ENCODE measurements around the gene ZNF133.

Gene ZNF133

DNA sequence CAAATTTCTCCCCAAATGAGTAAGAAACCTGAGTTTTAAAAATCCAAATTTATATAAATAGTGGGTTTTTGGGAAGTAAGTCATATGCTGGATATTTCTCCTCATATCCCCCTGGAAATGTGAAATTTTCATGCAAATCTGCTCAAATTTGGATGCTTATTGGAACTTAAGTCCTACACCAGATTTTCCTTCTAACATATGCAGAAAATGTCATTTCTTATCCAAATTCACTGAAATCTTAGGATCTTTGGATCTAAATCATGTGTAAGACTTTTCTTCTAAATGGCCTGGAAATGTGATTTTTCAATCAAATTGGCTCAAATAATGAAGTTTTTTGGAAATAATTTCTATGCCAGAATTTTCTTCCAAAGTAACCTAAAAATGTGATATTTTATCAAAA is 33.0 kb downstream of the ZNF133 start:
- Histone ChIP-seq H3K4ac (ENCODE audit: low read depth, low read length) (no peak overlapping the region), H4K8ac (ENCODE audit: low read depth, low read length) (no peak overlapping the region), H2BK5ac (ENCODE audit: low read length) (no peak overlapping the region), H2AK5ac (ENCODE audit: low read length) (no peak overlapping the region), H3K9ac (ENCODE audit: low read length) (no peak overlapping the region), H3K27ac (ENCODE audit: low read depth, low read length) (no peak overlapping the region), H3K36me3 (ENCODE audit: control insufficient read depth, insufficient read depth, low read length) (no peaks in the 10 kb centered on the region), H2BK120ac (ENCODE audit: low read depth, low read length) (no peak overlapping the region), H3K18ac (ENCODE audit: low read length) (no peak overlapping the region), H4K5ac (ENCODE audit: low read length) (no peak overlapping the region), H3K79me2 (ENCODE audit: control insufficient read depth, insufficient read depth, low read length) (no peaks in the 10 kb centered on the region), H3K4me1 (ENCODE audit: control insufficient read depth, low read depth, low read length) (no peaks in the 10 kb centered on the region), H3K79me1 (ENCODE audit: low read length) (no peaks in the 10 kb centered on the region), H2BK15ac (replicated peaks; ENCODE audit: low read depth) (no peak overlapping the region), H3K56ac (ENCODE audit: low read length) (no peak overlapping the region), H3K4me3 (ENCODE audit: low read length) (no peak overlapping the region), H3K27me3 (ENCODE audit: insufficient read depth, low read length, poor library complexity) (no peaks in the 10 kb centered on the region), H3K23ac (ENCODE audit: low read length) (no peak overlapping the region), H3K4me2 (ENCODE audit: low read length) (no peak overlapping the region)
- DNase-seq = no peak

DNA sequence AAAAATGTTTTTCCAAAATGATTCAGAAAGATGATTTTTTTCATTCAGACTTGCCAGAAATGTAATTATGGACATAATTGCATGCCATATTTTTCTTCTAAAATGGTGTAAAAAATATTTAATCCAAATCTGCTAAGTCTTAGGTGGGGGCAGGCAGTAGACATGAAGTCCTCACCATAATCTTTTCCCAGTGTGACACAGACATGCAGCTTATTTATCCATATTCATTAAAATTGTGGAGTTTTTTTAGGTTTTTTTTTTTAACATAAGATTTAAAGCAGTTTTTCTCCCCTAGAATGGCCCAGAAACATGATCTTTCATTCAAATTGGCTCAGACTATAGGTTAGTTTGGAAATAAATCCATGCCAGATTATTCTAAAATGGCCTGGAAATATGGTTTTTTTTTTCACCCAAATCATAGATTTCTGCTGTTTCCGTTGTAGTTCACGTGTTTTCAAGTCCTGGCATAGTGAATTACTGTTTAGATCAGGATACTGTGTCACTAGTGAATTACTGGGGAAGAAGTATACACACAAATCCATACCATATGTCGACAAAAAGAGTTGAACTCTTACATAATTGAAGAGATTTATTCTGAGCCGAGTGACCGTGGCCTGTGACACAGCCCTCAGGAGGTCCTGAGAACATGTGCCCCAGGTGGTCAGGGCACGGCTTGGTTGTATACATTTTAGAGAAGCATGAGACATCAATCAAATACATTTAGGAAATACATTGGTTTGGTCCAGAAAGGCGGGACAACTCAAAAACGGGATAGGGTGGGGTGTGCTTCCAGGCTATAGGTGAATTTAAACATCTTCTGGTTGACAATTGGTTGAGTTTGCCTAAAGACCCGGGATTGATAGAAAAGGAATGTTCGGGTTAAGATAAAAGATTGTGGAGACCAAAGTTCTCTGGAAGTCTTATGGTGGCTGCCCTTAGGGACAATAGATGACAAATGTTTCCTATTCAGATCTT is 33.9 kb downstream of the ZNF133 start:
- H2BK120ac ChIP-seq (ENCODE audit: low read depth, low read length) = no peak overlapping the region
- H2AK5ac ChIP-seq (ENCODE audit: low read length) = no peak overlapping the region
- H3K36me3 ChIP-seq (ENCODE audit: control insufficient read depth, insufficient read depth, low read length) = no peaks in the 10 kb centered on the region
- H3K27me3 ChIP-seq (ENCODE audit: insufficient read depth, low read length, poor library complexity) = no peaks in the 10 kb centered on the region
- H2BK15ac ChIP-seq (replicated peaks; ENCODE audit: low read depth) = no peak overlapping the region
- H3K9ac ChIP-seq (ENCODE audit: low read length) = no peak overlapping the region
- no peaks in the 10 kb centered on the region for H3K4me1 ChIP-seq (ENCODE audit: control insufficient read depth, low read depth, low read length)
- WGBS (ENCODE audit: extremely low coverage, insufficient coverage, low lambda C conversion rate) = no CpG with 5 or more reads among the region's 10 CpGs
- no peak overlapping the region for H3K23ac ChIP-seq (ENCODE audit: low read length)
- H4K5ac ChIP-seq (ENCODE audit: low read length) = no peak overlapping the region
- H3K4me2 ChIP-seq (ENCODE audit: low read length) = no peak overlapping the region
- no peaks in the 10 kb centered on the region for H3K79me1 ChIP-seq (ENCODE audit: low read length)
- no peak overlapping the region for H4K8ac ChIP-seq (ENCODE audit: low read depth, low read length)
- no peak overlapping the region for H3K4ac ChIP-seq (ENCODE audit: low read depth, low read length)
- no peak overlapping the region for H3K56ac ChIP-seq (ENCODE audit: low read length)
- H3K79me2 ChIP-seq (ENCODE audit: control insufficient read depth, insufficient read depth, low read length) = no peaks in the 10 kb centered on the region
- no peak overlapping the region for H3K4me3 ChIP-seq (ENCODE audit: low read length)
- no peak for DNase-seq
- no peak overlapping the region for H3K18ac ChIP-seq (ENCODE audit: low read length)
- no peak overlapping the region for H2BK5ac ChIP-seq (ENCODE audit: low read length)
- no peak overlapping the region for H3K27ac ChIP-seq (ENCODE audit: low read depth, low read length)

DNA sequence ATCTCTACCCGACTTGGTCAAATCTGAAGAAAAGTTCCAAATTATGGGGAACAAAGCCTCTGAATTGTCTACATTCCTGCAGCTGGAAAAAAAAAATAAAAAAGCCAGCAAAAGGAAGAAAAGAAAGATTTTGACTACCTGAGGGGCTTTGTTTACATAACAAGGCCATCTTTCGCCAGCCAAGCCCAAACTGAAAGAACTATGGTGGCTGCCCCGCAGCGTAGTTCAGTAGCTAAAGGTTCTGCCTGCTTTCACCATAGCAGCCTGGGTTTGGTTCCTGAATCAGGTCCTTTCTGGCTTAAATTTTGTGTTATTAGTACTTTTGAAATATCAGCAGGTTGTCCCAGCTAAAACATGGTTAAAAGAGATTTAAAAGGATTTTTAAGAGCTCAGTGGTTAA is 35.4 kb downstream of the ZNF133 start:
- Histone ChIP-seq H3K18ac (ENCODE audit: low read length) (peak overlapping the region; percentile 60), H3K79me2 (ENCODE audit: control insufficient read depth, insufficient read depth, low read length) (no peaks in the 10 kb centered on the region), H4K5ac (ENCODE audit: low read length) (no peak overlapping the region), H4K8ac (ENCODE audit: low read depth, low read length) (peak overlapping the region; percentile 5), H3K4me1 (ENCODE audit: control insufficient read depth, low read depth, low read length) (no peaks in the 10 kb centered on the region), H3K36me3 (ENCODE audit: control insufficient read depth, insufficient read depth, low read length) (no peaks in the 10 kb centered on the region), H3K23ac (ENCODE audit: low read length) (no peak overlapping the region), H2AK5ac (ENCODE audit: low read length) (no peak overlapping the region), H3K9ac (ENCODE audit: low read length) (no peak overlapping the region), H2BK5ac (ENCODE audit: low read length) (no peak overlapping the region), H2BK15ac (replicated peaks; ENCODE audit: low read depth) (no peak overlapping the region), H2BK120ac (ENCODE audit: low read depth, low read length) (peak overlapping the region; percentile 45), H3K56ac (ENCODE audit: low read length) (no peak overlapping the region), H3K27ac (ENCODE audit: low read depth, low read length) (no peak overlapping the region), H3K4ac (ENCODE audit: low read depth, low read length) (no peak overlapping the region), H3K4me3 (ENCODE audit: low read length) (no peak overlapping the region), H3K4me2 (ENCODE audit: low read length) (no peak overlapping the region), H3K79me1 (ENCODE audit: low read length) (no peaks in the 10 kb centered on the region), H3K27me3 (ENCODE audit: insufficient read depth, low read length, poor library complexity) (no peaks in the 10 kb centered on the region)
- DNase-seq = peak; percentile 28
- no CpG with 5 or more reads among the region's 4 CpGs for WGBS (ENCODE audit: extremely low coverage, insufficient coverage, low lambda C conversion rate)

DNA sequence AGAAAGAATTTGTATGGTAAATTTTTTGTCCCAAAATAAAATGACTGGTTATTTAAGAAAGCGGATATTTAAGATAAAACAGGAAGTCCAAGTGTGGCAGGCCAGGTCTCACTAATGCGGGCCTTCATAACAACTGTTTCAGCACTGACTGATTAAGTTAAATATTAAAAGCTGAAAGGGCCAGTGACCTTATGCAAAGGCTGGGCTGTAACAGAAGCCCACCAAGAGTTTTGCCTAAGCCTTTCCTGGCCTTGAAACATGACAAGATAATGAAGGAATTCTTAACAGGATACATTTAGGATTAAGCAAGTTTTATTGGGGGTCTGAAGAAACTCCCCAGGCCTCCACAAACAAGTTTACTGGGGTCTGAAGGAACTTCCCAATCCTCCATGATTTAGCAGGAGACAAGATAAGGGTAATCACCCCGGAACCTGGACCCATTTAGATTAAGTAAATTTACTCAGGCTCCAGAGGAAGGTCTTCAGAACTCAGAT is 36.3 kb downstream of the ZNF133 start:
- Histone ChIP-seq H4K5ac (ENCODE audit: low read length) (no peak overlapping the region), H3K18ac (ENCODE audit: low read length) (no peak overlapping the region), H3K4ac (ENCODE audit: low read depth, low read length) (no peak overlapping the region), H2BK5ac (ENCODE audit: low read length) (no peak overlapping the region), H4K8ac (ENCODE audit: low read depth, low read length) (no peak overlapping the region), H3K23ac (ENCODE audit: low read length) (no peak overlapping the region), H3K4me3 (ENCODE audit: low read length) (no peak overlapping the region), H3K56ac (ENCODE audit: low read length) (no peak overlapping the region), H3K9ac (ENCODE audit: low read length) (no peak overlapping the region), H3K79me2 (ENCODE audit: control insufficient read depth, insufficient read depth, low read length) (no peaks in the 10 kb centered on the region), H3K79me1 (ENCODE audit: low read length) (no peaks in the 10 kb centered on the region), H2BK15ac (replicated peaks; ENCODE audit: low read depth) (no peak overlapping the region), H2AK5ac (ENCODE audit: low read length) (no peak overlapping the region), H3K27me3 (ENCODE audit: insufficient read depth, low read length, poor library complexity) (no peaks in the 10 kb centered on the region), H3K27ac (ENCODE audit: low read depth, low read length) (no peak overlapping the region), H3K4me1 (ENCODE audit: control insufficient read depth, low read depth, low read length) (no peaks in the 10 kb centered on the region), H2BK120ac (ENCODE audit: low read depth, low read length) (no peak overlapping the region), H3K36me3 (ENCODE audit: control insufficient read depth, insufficient read depth, low read length) (no peaks in the 10 kb centered on the region), H3K4me2 (ENCODE audit: low read length) (no peak overlapping the region)
- 100% methylated on average over 1 of the region's 3 CpGs for WGBS (ENCODE audit: extremely low coverage, insufficient coverage, low lambda C conversion rate)
- peak; percentile 24 for DNase-seq

DNA sequence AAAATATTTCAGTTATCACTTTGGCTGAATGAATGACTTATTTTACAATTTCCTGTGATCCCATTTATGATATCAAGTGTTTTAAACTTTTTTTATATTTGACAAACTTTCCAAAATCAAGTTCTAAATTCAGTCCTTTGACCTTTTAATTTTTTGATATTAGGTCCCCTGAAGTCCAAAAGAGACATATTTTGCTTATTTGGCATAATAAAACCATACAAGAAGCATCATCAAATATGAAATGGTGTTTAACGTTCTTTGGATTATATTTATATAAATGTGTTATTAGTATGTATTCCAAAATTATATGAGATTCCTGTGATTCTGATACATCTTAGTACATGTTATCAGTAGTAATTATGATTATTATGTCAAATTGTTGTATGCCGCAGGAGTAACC is 38.7 kb downstream of the ZNF133 start:
- Histone ChIP-seq H3K27me3 (ENCODE audit: insufficient read depth, low read length, poor library complexity) (no peaks in the 10 kb centered on the region), H2BK120ac (ENCODE audit: low read depth, low read length) (no peak overlapping the region), H3K79me1 (ENCODE audit: low read length) (no peaks in the 10 kb centered on the region), H4K5ac (ENCODE audit: low read length) (no peak overlapping the region), H3K23ac (ENCODE audit: low read length) (no peak overlapping the region), H3K56ac (ENCODE audit: low read length) (no peak overlapping the region), H3K36me3 (ENCODE audit: control insufficient read depth, insufficient read depth, low read length) (no peaks in the 10 kb centered on the region), H3K27ac (ENCODE audit: low read depth, low read length) (no peak overlapping the region), H2BK5ac (ENCODE audit: low read length) (no peak overlapping the region), H3K4ac (ENCODE audit: low read depth, low read length) (no peak overlapping the region), H4K8ac (ENCODE audit: low read depth, low read length) (no peak overlapping the region), H3K4me2 (ENCODE audit: low read length) (no peak overlapping the region), H3K9ac (ENCODE audit: low read length) (no peak overlapping the region), H3K79me2 (ENCODE audit: control insufficient read depth, insufficient read depth, low read length) (no peaks in the 10 kb centered on the region), H3K18ac (ENCODE audit: low read length) (no peak overlapping the region), H3K4me3 (ENCODE audit: low read length) (no peak overlapping the region), H2AK5ac (ENCODE audit: low read length) (no peak overlapping the region), H3K4me1 (ENCODE audit: control insufficient read depth, low read depth, low read length) (no peaks in the 10 kb centered on the region), H2BK15ac (replicated peaks; ENCODE audit: low read depth) (no peak overlapping the region)
- DNase-seq = no peak
- WGBS (ENCODE audit: extremely low coverage, insufficient coverage, low lambda C conversion rate) = no CpG with 5 or more reads among the region's 2 CpGs

Measured in mesendoderm (in vitro differentiated cells).